NCI-H748 treated with DMSO at 0.1 percent for 48 hours (cell line): ENCODE measurements around the gene MAPK14.
"Not testable (repeated sequence)": the region's sequence is repeated elsewhere in the genome, so short reads cannot be mapped to it uniquely, and the experiment has no call there.

Experiments
- DNase-seq: peaks from one replicate; lab custom pipeline; 2025; lab: John Stamatoyannopoulos, UW

MAPK14 gene

GRCh38 chr6:36122495-36123269 lies 95.1 kb downstream of the MAPK14 start:
- no peak for DNase-seq

GRCh38 chr6:36123270-36124139 lies 95.9 kb downstream of the MAPK14 start:
- peak; percentile 50 for DNase-seq

GRCh38 chr6:36124346-36124745 lies 96.7 kb downstream of the MAPK14 start:
- DNase-seq, result not testable (repeated sequence)

- no peak for DNase-seq
Observed at GRCh38 chr6:36124881-36125280, 97.3 kb downstream of the MAPK14 start.

- DNase-seq, result no peak
Observed at GRCh38 chr6:36125575-36125974, 98.0 kb downstream of the MAPK14 start.

- no peak for DNase-seq
Observed at GRCh38 chr6:36126121-36126520, 98.5 kb downstream of the MAPK14 start.

- DNase-seq, result no peak
Observed at GRCh38 chr6:36126553-36127458, 99.2 kb downstream of the MAPK14 start.

- DNase-seq, result no peak
Observed at GRCh38 chr6:36127462-36128016, 99.9 kb downstream of the MAPK14 start.

- no peak for DNase-seq
Observed at GRCh38 chr6:36128073-36128472, 100.5 kb downstream of the MAPK14 start.

GRCh38 chr6:36128793-36129192 lies 101.2 kb downstream of the MAPK14 start:
- DNase-seq, result no peak

GRCh38 chr6:36129334-36129733 lies 101.7 kb downstream of the MAPK14 start:
- not testable (repeated sequence) for DNase-seq

GRCh38 chr6:36129941-36130666 lies 102.5 kb downstream of the MAPK14 start, which contains the start of gene MAPK13:
Gene MAPK13 (plus strand): TSS chr6:36130513. CDS start chr6:36130583, 70 bp downstream.
- peak; percentile 37 for DNase-seq

- DNase-seq, result peak; percentile 17
Observed at GRCh38 chr6:36130667-36131510, 103.3 kb downstream of the MAPK14 start.

- peak; percentile 67 for DNase-seq
Observed at GRCh38 chr6:36131511-36132245, 104.1 kb downstream of the MAPK14 start.

GRCh38 chr6:36132246-36132895 lies 104.8 kb downstream of the MAPK14 start:
- no peak for DNase-seq

- DNase-seq, result no peak
Observed at GRCh38 chr6:36133148-36133547, 105.5 kb downstream of the MAPK14 start.

GRCh38 chr6:36133912-36134311 lies 106.3 kb downstream of the MAPK14 start:
- DNase-seq, result no peak

GRCh38 chr6:36135053-36135731 lies 107.6 kb downstream of the MAPK14 start:
- no peak for DNase-seq
